HEK293 (cell line): ENCODE data around the gene ZMYND15.

ENCODE experiments used
- CTCF ChIA-PET: fragments of 350-600 bp; formaldehyde crosslinking; extraction: SDS; loops from one replicate; lab custom pipeline; 2021; ENCODE audit warnings: antibody characterized with exemption; lab: Yijun Ruan, JAX
- POLR2A ChIA-PET: fragments of 300-600 bp; formaldehyde crosslinking; extraction: SDS; loops from one replicate; lab custom pipeline; 2020; ENCODE audit warnings: antibody characterized with exemption, inconsistent platforms; lab: Yijun Ruan, JAX
- H3K27ac ChIP-seq: fragments of 200-500 bp; sonication (Bioruptor generic); 2 replicates; pipeline ENCODE4 v1.5.1; 2014; ENCODE audit warnings: low read depth, low read length, control low read depth, inconsistent platforms; ENCODE audit errors: extremely low read depth
- H3K36me3 ChIP-seq, 2 experiments: fragments of 200-500 bp in 1 of 2; sonication (Bioruptor generic) in 1 of 2; 1 replicate in 1 of 2; 2 replicates in 1 of 2; pipeline ENCODE4 v1.5.1; 2014 to 2017; ENCODE audit warnings: inconsistent platforms in 2 of 2, low read length in 2 of 2; ENCODE audit not compliant: control insufficient read depth in 2 of 2, insufficient read depth in 1 of 2
- H3K4me1 ChIP-seq: fragments of 200-500 bp; sonication (Bioruptor generic); 2 replicates; pipeline ENCODE4 v1.5.1; 2014; ENCODE audit warnings: mild to moderate bottlenecking, low read length, inconsistent platforms; ENCODE audit not compliant: control insufficient read depth, insufficient read depth
- H3K4me3 ChIP-seq: 2 replicates; pipeline ENCODE4 v1.5.1; 2011; ENCODE audit warnings: low read depth, mild to moderate bottlenecking, control low read depth, low read length, moderate library complexity
- H3K9me3 ChIP-seq: fragments of 200-500 bp; sonication (Bioruptor generic); 2 replicates; pipeline ENCODE4 v1.5.1; 2014; ENCODE audit warnings: low read depth, low read length, inconsistent platforms; ENCODE audit not compliant: control insufficient read depth, insufficient read depth
- EGR2 ChIP-seq: fragments of 450-650 bp; formaldehyde crosslinking; IDR thresholded peaks from 2 replicates; pipeline ENCODE4 v1.5.1; 2016; ENCODE audit warnings: low read depth, missing biosample characterization, missing genetic modification characterization
- HOXC10 ChIP-seq: sonication (generic); formaldehyde crosslinking; IDR thresholded peaks from 2 replicates; pipeline ENCODE4 v1.8.1; 2023; ENCODE audit warnings: mild to moderate bottlenecking, missing genetic modification reagents
- OSR2 ChIP-seq: fragments of 450-650 bp; formaldehyde crosslinking; IDR thresholded peaks from 2 replicates; pipeline ENCODE4 v1.5.1; 2016; ENCODE audit warnings: missing biosample characterization, missing genetic modification characterization
- ZBTB48 ChIP-seq: fragments of 450-650 bp; formaldehyde crosslinking; IDR thresholded peaks from 2 replicates; pipeline ENCODE4 v1.5.1; 2016; ENCODE audit warnings: missing biosample characterization, missing genetic modification characterization
- ZEB2 ChIP-seq: fragments of 450-650 bp; formaldehyde crosslinking; IDR thresholded peaks from 2 replicates; pipeline ENCODE4 v1.5.1; 2016; ENCODE audit warnings: missing biosample characterization, missing genetic modification characterization
- ZFHX2 ChIP-seq: fragments of 450-650 bp; formaldehyde crosslinking; conservative IDR thresholded peaks from 2 replicates; pipeline ENCODE4 v1.5.1; 2016; ENCODE audit warnings: missing biosample characterization, missing genetic modification characterization
- ZNF274 ChIP-seq, 2 experiments: fragments of 200-500 bp in 1 of 2; fragments of 450-650 bp in 1 of 2; sonication (Bioruptor generic) in 1 of 2; formaldehyde crosslinking in 1 of 2; IDR thresholded peaks; 2 replicates each; pipeline versions ENCODE4 v1.5.1 to v1.6.1; 2014 to 2016; ENCODE audit warnings: borderline replicate concordance in 1 of 2, inconsistent platforms in 1 of 2, low read length in 1 of 2, missing biosample characterization in 1 of 2, missing genetic modification characterization in 1 of 2
- ZNF335 ChIP-seq: fragments of 450-650 bp; formaldehyde crosslinking; conservative IDR thresholded peaks from 2 replicates; pipeline ENCODE4 v1.5.1; 2016; ENCODE audit warnings: missing biosample characterization, missing genetic modification characterization
- ZNF37A ChIP-seq: fragments of 450-650 bp; IDR thresholded peaks from 2 replicates; pipeline ENCODE4 v1.5.1; 2018; ENCODE audit warnings: missing biosample characterization, missing genetic modification characterization
- ZNF394 ChIP-seq: fragments of 450-650 bp; formaldehyde crosslinking; IDR thresholded peaks from 2 replicates; pipeline ENCODE4 v1.5.1; 2016; ENCODE audit warnings: missing biosample characterization, missing genetic modification characterization, mild to moderate bottlenecking, moderate library complexity, borderline replicate concordance
- ZNF473 ChIP-seq: fragments of 450-650 bp; formaldehyde crosslinking; IDR thresholded peaks from 2 replicates; pipeline ENCODE4 v1.5.1; 2017; ENCODE audit warnings: missing biosample characterization, missing genetic modification characterization
- ZNF521 ChIP-seq: fragments of 450-650 bp; formaldehyde crosslinking; IDR thresholded peaks from 2 replicates; pipeline ENCODE4 v1.5.1; 2017; ENCODE audit warnings: missing biosample characterization, mild to moderate bottlenecking, missing genetic modification characterization
- ZNF600 ChIP-seq: fragments of 450-650 bp; formaldehyde crosslinking; IDR thresholded peaks from 2 replicates; pipeline ENCODE4 v1.5.1; 2016; ENCODE audit warnings: missing biosample characterization, missing genetic modification characterization
- ZNF658 ChIP-seq: fragments of 450-650 bp; formaldehyde crosslinking; IDR thresholded peaks from 2 replicates; pipeline ENCODE4; 2016; ENCODE audit warnings: missing biosample characterization, missing genetic modification characterization
- ZNF791 ChIP-seq: fragments of 450-650 bp; formaldehyde crosslinking; IDR thresholded peaks from 2 replicates; pipeline ENCODE4 v1.5.1; 2016; ENCODE audit warnings: missing biosample characterization, missing genetic modification characterization
- TF ChIP-seq, protein P1 (sequence below): fragments of 450-650 bp; formaldehyde crosslinking; IDR thresholded peaks from 2 replicates; pipeline ENCODE4 v1.5.1; 2016; ENCODE audit warnings: missing biosample characterization, missing genetic modification characterization
- TF ChIP-seq, protein P2 (sequence below): fragments of 450-650 bp; formaldehyde crosslinking; IDR thresholded peaks from 2 replicates; pipeline ENCODE4 v1.5.1; 2017; ENCODE audit warnings: missing biosample characterization, missing genetic modification characterization

ZMYND15 gene

DNA sequence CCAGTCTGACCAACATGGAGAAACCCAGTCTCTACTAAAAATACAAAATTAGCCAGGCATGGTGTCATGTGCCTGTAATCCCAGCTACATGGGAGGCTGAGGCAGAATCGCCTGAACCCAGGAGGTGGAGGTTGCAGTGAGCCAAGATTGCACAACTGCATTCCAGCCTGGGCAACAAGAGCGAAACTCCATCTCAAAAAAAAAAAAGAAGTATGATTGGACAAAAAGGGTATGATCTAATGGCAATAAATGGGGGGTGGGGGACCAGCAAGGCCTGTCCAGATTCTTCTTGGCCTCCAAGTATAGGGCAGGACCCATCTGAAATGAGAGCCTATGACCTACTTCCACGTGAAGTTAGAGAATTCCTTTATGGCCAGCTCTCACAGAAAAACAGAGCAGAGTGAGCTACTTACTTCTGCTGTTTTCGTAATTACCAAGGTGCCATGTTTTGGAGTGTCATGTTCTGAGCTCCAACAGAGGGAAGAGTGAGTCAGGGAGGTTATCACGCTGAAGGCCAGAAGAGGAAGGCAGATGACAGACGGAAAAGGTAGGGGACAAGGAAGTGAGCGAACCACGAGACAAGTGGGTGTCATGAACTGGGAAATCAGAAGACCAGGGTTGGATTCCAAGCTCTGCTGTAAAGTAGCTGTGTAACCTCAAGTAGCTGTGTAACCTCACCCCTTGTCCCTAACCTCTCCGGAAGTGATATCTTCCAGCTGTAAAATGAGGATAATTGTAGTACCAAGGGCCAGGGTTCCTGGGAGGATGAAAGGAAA, 3.6 kb upstream of the ZMYND15 start:
- ChIA-PET CTCF (interaction anchor here (0.5 to 2.1 kb wide), 8 partner anchors 51 to 1097 kb away, joined by 3 to 10 read pairs (median 4); partner anchors contain the start of gene VMO1), POLR2A (interaction anchor here (0.6 to 1.9 kb wide), 5 partner anchors 26 to 61 kb away, joined by 3 to 6 read pairs (median 3); partner anchors contain the start of genes ARRB2 and PSMB6)
- TF ChIP-seq ZNF473 (tag by site-specific recombination) (no peak), ZNF521 (tag by site-specific recombination) (no peak), OSR2 (tag by site-specific recombination) (0 out of 2 replicates have a peak, but pooled peaks have one; percentile 22), ZNF600 (tag by site-specific recombination) (peak; percentile 66; the same call in 1 of the 2 replicates), ZNF394 (tag by site-specific recombination) (peak; percentile 62; the same call in 1 of the 2 replicates), ZBTB48 (0 out of 2 replicates have a peak, but pooled peaks have one; percentile 22)
- TF ChIP-seq, protein P1, sequence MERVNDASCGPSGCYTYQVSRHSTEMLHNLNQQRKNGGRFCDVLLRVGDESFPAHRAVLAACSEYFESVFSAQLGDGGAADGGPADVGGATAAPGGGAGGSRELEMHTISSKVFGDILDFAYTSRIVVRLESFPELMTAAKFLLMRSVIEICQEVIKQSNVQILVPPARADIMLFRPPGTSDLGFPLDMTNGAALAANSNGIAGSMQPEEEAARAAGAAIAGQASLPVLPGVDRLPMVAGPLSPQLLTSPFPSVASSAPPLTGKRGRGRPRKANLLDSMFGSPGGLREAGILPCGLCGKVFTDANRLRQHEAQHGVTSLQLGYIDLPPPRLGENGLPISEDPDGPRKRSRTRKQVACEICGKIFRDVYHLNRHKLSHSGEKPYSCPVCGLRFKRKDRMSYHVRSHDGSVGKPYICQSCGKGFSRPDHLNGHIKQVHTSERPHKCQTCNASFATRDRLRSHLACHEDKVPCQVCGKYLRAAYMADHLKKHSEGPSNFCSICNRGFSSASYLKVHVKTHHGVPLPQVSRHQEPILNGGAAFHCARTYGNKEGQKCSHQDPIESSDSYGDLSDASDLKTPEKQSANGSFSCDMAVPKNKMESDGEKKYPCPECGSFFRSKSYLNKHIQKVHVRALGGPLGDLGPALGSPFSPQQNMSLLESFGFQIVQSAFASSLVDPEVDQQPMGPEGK (tag by site-specific recombination): no peak
- no peak overlapping the region for H3K27ac ChIP-seq
- peaks cover 9 to 11% of the 10 kb centered on the region in 2 experiments; a peak in 2 of 3 replicates for H3K36me3 ChIP-seq
- H3K4me3 ChIP-seq: no peak overlapping the region
- H3K9me3 ChIP-seq: no peaks in the 10 kb centered on the region
- peaks cover 4% of the 10 kb centered on the region; the same call in 1 of the 2 replicates for H3K4me1 ChIP-seq

DNA sequence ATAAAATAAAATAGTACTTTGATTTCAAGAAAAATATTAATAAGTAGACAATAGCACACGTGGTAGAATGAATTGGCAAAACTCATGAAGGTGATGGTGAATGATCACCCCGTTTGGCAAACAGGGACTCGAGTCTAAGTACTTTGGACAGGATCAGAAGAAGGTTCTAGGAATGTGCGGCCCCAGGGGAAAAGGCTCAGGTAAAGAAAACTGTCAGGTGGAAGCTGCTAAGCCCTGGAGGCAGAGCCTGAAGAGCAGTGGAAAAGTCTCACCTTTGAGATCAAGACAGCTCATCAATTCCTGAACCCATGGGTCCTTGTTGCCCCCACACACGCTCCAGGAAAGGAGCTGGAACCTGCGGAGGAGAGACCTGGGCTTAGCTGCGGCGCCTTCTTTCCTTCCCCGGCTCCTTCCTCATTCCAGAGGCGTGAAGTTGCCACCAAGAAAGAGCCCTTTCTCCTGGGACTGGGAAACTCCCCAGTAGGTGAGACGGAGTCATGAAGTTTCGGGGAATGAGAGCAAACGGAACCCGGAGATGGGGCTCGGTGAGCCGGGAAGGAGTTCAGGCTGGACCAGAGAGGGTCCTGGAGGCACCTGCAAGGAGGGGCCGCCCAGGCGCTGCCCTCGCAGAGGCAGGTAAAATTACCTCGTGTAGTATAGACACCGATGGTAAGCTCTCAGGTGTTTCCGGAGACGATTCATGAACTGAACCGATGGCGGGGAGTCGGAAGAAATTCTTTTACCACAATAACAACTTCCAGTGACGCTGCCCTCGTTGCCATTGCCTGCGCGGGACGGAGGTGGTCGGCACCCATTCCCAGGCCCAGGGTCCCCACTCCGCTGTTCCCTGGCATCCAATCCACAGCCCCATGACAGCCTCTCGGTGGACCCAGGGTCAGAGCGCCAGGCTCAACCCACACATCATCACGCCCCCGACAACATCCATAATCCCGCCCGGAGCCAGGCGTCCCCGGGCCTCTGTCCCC, 1.2 kb upstream of the ZMYND15 start:
- Histone ChIP-seq H3K27ac (no peak overlapping the region), H3K9me3 (no peaks in the 10 kb centered on the region), H3K4me1 (peaks cover 8% of the 10 kb centered on the region), H3K36me3 (peaks cover 0 to 11% of the 10 kb centered on the region in 2 experiments; a peak in 1 of 3 replicates), H3K4me3 (peak overlapping the region; percentile 62)
- ChIA-PET CTCF (interaction anchor here (0.6 to 1.6 kb wide), 5 partner anchors 11 to 161 kb away, joined by 3 to 6 read pairs (median 3); partner anchors contain the start of gene C17orf107), POLR2A (interaction anchor here (0.6 to 1.8 kb wide), 4 partner anchors 28 to 69 kb away, joined by 3 to 7 read pairs (median 4); no protein-coding TSS in a partner anchor)
- TF ChIP-seq ZFHX2 (tag by site-specific recombination): peak; percentile 30; the same call in 1 of the 2 replicates
- TF ChIP-seq OSR2 (tag by site-specific recombination): no peak
- no peak for TF ChIP-seq ZEB2 (tag by site-specific recombination)
- peak; percentile 48 for TF ChIP-seq EGR2 (tag by site-specific recombination)

DNA sequence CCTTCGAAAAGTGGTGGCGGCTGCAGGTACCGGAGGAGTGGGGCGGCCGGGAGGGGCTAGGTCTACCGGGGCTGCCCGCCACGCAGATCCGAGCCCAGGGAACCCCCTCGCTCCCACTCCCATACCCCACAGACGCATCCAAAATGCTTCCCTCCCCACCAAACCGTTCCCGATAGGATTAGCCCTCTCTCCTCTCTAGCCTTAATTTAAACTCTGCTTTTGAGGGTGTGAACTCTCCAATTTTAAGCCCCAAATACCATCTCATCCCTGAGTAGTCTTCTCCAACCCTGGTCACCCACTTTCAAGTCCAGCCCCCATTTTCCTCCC, 355 bp downstream of the ZMYND15 start:
- no peaks in the 10 kb centered on the region for H3K9me3 ChIP-seq
- peaks cover 8% of the 10 kb centered on the region for H3K4me1 ChIP-seq
- POLR2A ChIA-PET: interaction anchor here (1.2 to 1.8 kb wide), 2 partner anchors 30 to 50 kb away, joined by 3 to 7 read pairs; no protein-coding TSS in a partner anchor
- no peaks in the 10 kb centered on the region; a peak in 1 of 3 replicates for H3K36me3 ChIP-seq
- H3K4me3 ChIP-seq: peak overlapping the region; percentile 62
- no peak overlapping the region; the same call in 1 of the 2 replicates for H3K27ac ChIP-seq
- CTCF ChIA-PET: interaction anchor here (0.6 to 1.6 kb wide), 2 partner anchors 142 to 294 kb away, joined by 3 to 6 read pairs; no protein-coding TSS in a partner anchor
- TF ChIP-seq ZNF335 (tag by site-specific recombination): 0 out of 2 replicates have a peak, but pooled peaks have one; percentile 44
- no peak for TF ChIP-seq HOXC10 (CRISPR knock-in tag)
- TF ChIP-seq ZNF658 (tag by site-specific recombination): no peak
- no peak for TF ChIP-seq ZNF274 (IDR thresholded peaks at IDR 0.05; ENCODE audit: low read length)
- no peak for TF ChIP-seq ZNF274 (tag by site-specific recombination; IDR thresholded peaks at IDR 0.05; ENCODE audit: borderline replicate concordance)
- TF ChIP-seq, protein P2, sequence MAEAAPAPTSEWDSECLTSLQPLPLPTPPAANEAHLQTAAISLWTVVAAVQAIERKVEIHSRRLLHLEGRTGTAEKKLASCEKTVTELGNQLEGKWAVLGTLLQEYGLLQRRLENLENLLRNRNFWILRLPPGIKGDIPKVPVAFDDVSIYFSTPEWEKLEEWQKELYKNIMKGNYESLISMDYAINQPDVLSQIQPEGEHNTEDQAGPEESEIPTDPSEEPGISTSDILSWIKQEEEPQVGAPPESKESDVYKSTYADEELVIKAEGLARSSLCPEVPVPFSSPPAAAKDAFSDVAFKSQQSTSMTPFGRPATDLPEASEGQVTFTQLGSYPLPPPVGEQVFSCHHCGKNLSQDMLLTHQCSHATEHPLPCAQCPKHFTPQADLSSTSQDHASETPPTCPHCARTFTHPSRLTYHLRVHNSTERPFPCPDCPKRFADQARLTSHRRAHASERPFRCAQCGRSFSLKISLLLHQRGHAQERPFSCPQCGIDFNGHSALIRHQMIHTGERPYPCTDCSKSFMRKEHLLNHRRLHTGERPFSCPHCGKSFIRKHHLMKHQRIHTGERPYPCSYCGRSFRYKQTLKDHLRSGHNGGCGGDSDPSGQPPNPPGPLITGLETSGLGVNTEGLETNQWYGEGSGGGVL: peak; percentile 56
- TF ChIP-seq, protein P1 (tag by site-specific recombination): peak; percentile 47; the same call in 1 of the 2 replicates
- TF ChIP-seq ZNF37A (tag by site-specific recombination): no peak
- no peak for TF ChIP-seq ZNF791
